Measurements from ENCODE around the gene SLC2A4.
A peak's percentile ranks its signal among the peaks of the same experiment; 100 is the strongest.

SLC2A4 gene

DNA sequence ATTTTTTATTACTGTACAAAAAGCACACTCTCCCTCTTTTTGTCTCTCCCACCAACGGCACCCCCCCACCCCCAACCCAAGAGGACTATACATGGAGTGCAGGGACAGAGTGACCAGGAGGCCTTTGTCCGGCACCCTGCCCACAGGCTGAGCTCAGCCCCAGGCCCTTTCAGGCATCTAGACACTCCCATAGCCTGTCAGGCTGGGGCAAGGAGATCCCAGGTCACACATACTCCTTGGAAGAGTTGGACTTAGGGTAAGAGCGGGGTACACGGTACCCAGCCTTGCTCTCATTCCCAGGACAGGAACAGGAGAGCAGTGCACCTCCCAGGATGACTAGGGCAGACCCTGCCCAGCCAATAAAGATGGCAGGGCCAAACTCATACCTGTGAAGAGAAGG, 21.4 kb upstream of the SLC2A4 start:
- Histone ChIP-seq H3K4me1 (ENCODE audit: low read depth, poor library complexity, severe bottlenecking) (no peaks in the 10 kb centered on the region), H3K4me3 (IDR thresholded peaks at IDR 0.05; ENCODE audit: insufficient read depth, low read depth, low read length) (no peak overlapping the region), H3K27ac (no peak overlapping the region), H3K79me2 (ENCODE audit: insufficient read depth, low read depth) (no peaks in the 10 kb centered on the region), H3K27me3 (ENCODE audit: insufficient read depth, low read depth) (no peaks in the 10 kb centered on the region; the same call in 1 of the 2 replicates), H3K36me3 (ENCODE audit: insufficient read depth) (no peaks in the 10 kb centered on the region), H4K20me1 (ENCODE audit: insufficient read depth) (no peaks in the 10 kb centered on the region), H3K9ac (no peak overlapping the region), H3K4me2 (no peak overlapping the region), H2AFZ (ENCODE audit: low read depth) (no peak overlapping the region)
- TF ChIP-seq, protein P1, sequence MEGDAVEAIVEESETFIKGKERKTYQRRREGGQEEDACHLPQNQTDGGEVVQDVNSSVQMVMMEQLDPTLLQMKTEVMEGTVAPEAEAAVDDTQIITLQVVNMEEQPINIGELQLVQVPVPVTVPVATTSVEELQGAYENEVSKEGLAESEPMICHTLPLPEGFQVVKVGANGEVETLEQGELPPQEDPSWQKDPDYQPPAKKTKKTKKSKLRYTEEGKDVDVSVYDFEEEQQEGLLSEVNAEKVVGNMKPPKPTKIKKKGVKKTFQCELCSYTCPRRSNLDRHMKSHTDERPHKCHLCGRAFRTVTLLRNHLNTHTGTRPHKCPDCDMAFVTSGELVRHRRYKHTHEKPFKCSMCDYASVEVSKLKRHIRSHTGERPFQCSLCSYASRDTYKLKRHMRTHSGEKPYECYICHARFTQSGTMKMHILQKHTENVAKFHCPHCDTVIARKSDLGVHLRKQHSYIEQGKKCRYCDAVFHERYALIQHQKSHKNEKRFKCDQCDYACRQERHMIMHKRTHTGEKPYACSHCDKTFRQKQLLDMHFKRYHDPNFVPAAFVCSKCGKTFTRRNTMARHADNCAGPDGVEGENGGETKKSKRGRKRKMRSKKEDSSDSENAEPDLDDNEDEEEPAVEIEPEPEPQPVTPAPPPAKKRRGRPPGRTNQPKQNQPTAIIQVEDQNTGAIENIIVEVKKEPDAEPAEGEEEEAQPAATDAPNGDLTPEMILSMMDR (conservative IDR thresholded peaks at IDR 0.05; ENCODE audit: low read depth, low read length), result no peak

- no peaks in the 10 kb centered on the region for H3K79me2 ChIP-seq (ENCODE audit: insufficient read depth, low read depth)
- no peaks in the 10 kb centered on the region; the same call in 1 of the 2 replicates for H3K27me3 ChIP-seq (ENCODE audit: insufficient read depth, low read depth)
- no peaks in the 10 kb centered on the region for H3K4me1 ChIP-seq (ENCODE audit: low read depth, poor library complexity, severe bottlenecking)
- H3K27ac ChIP-seq, result no peak overlapping the region
- H3K4me2 ChIP-seq, result peak overlapping the region; percentile 21; the same call in 1 of the 2 replicates
- H3K9ac ChIP-seq, result no peak overlapping the region
- no peaks in the 10 kb centered on the region for H3K36me3 ChIP-seq (ENCODE audit: insufficient read depth)
- peak overlapping the region; percentile 34; the same call in 1 of the 2 replicates for H2AFZ ChIP-seq (ENCODE audit: low read depth)
- no peaks in the 10 kb centered on the region for H4K20me1 ChIP-seq (ENCODE audit: insufficient read depth)
- TF ChIP-seq, protein P1 (conservative IDR thresholded peaks at IDR 0.05; ENCODE audit: low read depth, low read length), result no peak
- no peak overlapping the region for H3K4me3 ChIP-seq (IDR thresholded peaks at IDR 0.05; ENCODE audit: insufficient read depth, low read depth, low read length)
Observed at GRCh38 chr17:7260651-7261378, 20.7 kb upstream of the SLC2A4 start.

DNA sequence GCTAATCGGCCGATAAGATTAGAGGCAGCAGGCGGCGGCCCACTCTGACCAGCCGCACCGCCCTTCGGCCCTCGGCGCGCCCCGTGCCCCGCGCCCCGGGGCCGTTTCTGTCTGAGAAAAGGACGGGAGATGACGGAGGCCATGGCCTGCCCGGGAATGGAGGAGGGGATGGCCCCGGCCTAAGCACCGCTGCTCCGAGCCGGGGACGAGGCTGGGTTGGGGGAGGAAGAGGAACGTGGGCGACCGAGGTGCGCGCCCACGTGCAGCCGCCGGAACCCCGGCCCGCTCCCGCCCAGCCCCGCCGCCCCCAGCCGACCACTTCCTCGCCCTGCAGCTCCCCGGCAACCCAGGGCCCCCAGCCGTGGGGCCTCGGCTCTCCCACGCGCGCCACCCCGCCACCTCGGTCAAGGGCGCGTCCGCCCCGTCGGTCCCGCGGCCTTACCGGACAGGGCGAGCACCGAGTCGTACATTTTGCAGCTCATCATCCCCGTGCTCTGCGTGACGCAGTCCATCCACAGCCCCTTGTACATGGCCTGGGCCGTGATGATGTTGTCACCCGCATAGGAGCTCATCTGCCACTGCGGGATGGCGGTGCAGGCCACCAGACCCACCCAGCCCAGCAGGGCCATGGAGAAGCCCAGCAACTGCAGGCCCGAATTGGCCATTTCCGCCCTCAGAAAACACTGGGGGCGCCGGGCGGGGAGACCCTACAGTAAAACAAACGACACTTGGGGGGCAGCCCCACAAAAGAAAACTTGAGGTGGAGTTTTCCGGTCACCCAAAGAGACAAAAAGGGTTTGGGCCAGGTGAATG, 19.9 kb upstream of the SLC2A4 start:
- Histone ChIP-seq H3K4me2 (peak overlapping the region; percentile 21; the same call in 1 of the 2 replicates), H3K4me1 (ENCODE audit: low read depth, poor library complexity, severe bottlenecking) (no peaks in the 10 kb centered on the region), H2AFZ (ENCODE audit: low read depth) (peak overlapping the region; percentile 34; the same call in 1 of the 2 replicates), H3K4me3 (IDR thresholded peaks at IDR 0.05; ENCODE audit: insufficient read depth, low read depth, low read length) (no peak overlapping the region), H3K9ac (no peak overlapping the region), H3K79me2 (ENCODE audit: insufficient read depth, low read depth) (no peaks in the 10 kb centered on the region), H3K36me3 (ENCODE audit: insufficient read depth) (no peaks in the 10 kb centered on the region), H4K20me1 (ENCODE audit: insufficient read depth) (no peaks in the 10 kb centered on the region), H3K27ac (no peak overlapping the region), H3K27me3 (ENCODE audit: insufficient read depth, low read depth) (no peaks in the 10 kb centered on the region; the same call in 1 of the 2 replicates)
- TF ChIP-seq, protein P1 (conservative IDR thresholded peaks at IDR 0.05; ENCODE audit: low read depth, low read length), result no peak

DNA sequence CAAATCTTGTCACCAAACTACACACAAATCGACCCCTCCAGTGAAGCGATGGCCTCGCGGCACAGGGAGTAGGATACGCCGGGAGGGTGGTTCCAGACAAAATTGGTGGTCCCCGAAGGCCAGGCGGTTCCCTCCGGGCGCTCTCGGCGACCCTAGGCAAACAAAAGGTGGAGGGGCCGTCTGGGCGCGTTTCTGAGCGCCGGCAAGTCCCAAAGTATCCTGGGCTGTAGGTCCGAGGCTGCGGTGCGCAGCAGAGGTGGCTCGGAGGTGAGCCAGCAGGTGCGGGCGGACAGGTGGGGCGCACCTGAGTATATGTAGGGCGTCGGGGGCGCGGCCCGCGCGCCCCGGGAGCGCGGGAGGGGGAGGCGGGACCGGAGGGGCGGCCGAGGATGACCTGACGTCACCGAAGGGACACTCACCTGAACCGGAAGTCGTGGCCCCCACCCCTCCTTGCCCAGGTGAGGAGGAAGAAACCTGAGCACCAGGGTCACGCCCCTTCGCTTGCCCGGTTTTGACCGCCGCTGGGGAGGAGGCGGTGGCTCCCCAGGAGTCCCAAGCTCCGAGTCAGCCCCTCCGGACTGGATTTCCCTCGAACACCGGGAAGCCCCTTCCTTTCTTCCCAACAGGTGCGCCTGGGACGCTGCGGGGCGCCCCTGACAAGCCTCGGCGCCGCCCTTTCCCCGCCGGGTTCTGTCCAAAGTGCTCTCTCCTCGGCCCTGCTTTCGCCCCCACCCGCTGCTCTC, 19.2 kb upstream of the SLC2A4 start, which contains the start of gene CLDN7:
TSS of gene CLDN7 (minus strand) at position 287 of the 743 bp plus-strand sequence. CDS start 435 bp downstream, outside the sequence.
- Histone ChIP-seq H4K20me1 (ENCODE audit: insufficient read depth) (no peaks in the 10 kb centered on the region), H2AFZ (ENCODE audit: low read depth) (peak within 1 kb of the TSS; percentile 34; the same call in 1 of the 2 replicates), H3K9ac (no peak within 1 kb of the TSS), H3K79me2 (ENCODE audit: insufficient read depth, low read depth) (no peaks in the 10 kb centered on the region), H3K36me3 (ENCODE audit: insufficient read depth) (no peaks in the 10 kb centered on the region), H3K4me1 (ENCODE audit: low read depth, poor library complexity, severe bottlenecking) (no peaks in the 10 kb centered on the region), H3K4me3 (IDR thresholded peaks at IDR 0.05; ENCODE audit: insufficient read depth, low read depth, low read length) (no peak within 1 kb of the TSS), H3K27me3 (ENCODE audit: insufficient read depth, low read depth) (no peaks in the 10 kb centered on the region; the same call in 1 of the 2 replicates), H3K27ac (no peak within 1 kb of the TSS), H3K4me2 (peak within 1 kb of the TSS; percentile 21; the same call in 1 of the 2 replicates)
- TF ChIP-seq, protein P1 (conservative IDR thresholded peaks at IDR 0.05; ENCODE audit: low read depth, low read length), result no peak
